Activated naive CD4-positive, alpha-beta T cell treated with anti-CD3 and anti-CD28 coated beads, Interleukin-2, amount 10 ng/mL, durations not matched to agents 7 days and 5 days (primary cell): Measurements from ENCODE around the gene FAM9A.
A peak's percentile ranks its signal among the peaks of the same experiment; 100 is the strongest.
"Not testable (repeated sequence)": the region's sequence is repeated elsewhere in the genome, so short reads cannot be mapped to it uniquely, and the experiment has no call there.

ENCODE experiments used
- CTCF ChIA-PET: fragments of 350-600 bp; sonication (Branson Sonifier 250); formaldehyde crosslinking; loops from one replicate; lab custom pipeline; 2021; ENCODE audit warnings: antibody characterized with exemption; lab: Charles Lee
- DNase-seq: peaks from one replicate; pipeline ENCODE4 v3.0.0-alpha.2; 2020
- H3K27ac Mint-ChIP-seq: one replicate; pipeline ENCODE4 v1.8.0; 2021; ENCODE audit warnings: mild to moderate bottlenecking, moderate library complexity, mixed read lengths
- H3K27me3 Mint-ChIP-seq: one replicate; pipeline ENCODE4 v1.8.0; 2021; ENCODE audit warnings: mild to moderate bottlenecking, mixed read lengths
- H3K36me3 Mint-ChIP-seq: one replicate; pipeline ENCODE4 v1.8.0; 2021; ENCODE audit warnings: mixed read lengths
- H3K4me1 Mint-ChIP-seq: one replicate; pipeline ENCODE4 v1.8.0; 2021; ENCODE audit warnings: mixed read lengths
- H3K4me3 Mint-ChIP-seq: one replicate; pipeline ENCODE4 v1.8.0; 2021; ENCODE audit warnings: mild to moderate bottlenecking, moderate library complexity, mixed read lengths
- H3K9me3 Mint-ChIP-seq: one replicate; pipeline ENCODE4 v1.8.0; 2021; ENCODE audit warnings: mixed read lengths

FAM9A gene

GRCh38 chrX:8783097-8783713 lies 18.0 kb downstream of the FAM9A start:
- peaks cover 2% of the 10 kb centered on the region for H3K4me1 Mint-ChIP-seq
- no peaks in the 10 kb centered on the region for H3K36me3 Mint-ChIP-seq
- H3K27ac Mint-ChIP-seq = no peak overlapping the region
- no peaks in the 10 kb centered on the region for H3K27me3 Mint-ChIP-seq
- no peaks in the 10 kb centered on the region for H3K9me3 Mint-ChIP-seq
- no peak overlapping the region for H3K4me3 Mint-ChIP-seq
- CTCF ChIA-PET = no interaction called here
- peak; percentile 26 for DNase-seq

DNA sequence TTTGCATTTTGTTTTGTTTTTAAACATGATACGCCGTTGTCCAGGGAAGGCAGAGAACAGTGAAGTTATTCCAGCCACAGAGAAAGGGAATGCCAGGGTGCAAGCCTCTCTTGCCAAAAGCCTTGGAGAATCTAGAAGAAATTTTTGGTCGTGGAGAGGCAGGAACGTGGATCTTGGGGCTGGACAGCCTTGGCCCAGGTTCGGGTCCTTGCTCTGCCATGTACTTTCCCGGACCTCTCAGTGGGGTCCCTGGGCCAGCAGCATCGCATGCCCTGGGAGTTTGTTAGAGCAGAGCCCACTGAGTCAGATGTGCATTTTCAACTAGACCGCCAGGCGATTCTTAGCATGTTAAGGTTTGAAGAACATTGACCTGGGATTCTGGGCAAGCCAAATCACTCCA lies 18.6 kb downstream of the FAM9A start:
- CTCF ChIA-PET = no interaction called here
- H3K27ac Mint-ChIP-seq = no peak overlapping the region
- peaks cover 2% of the 10 kb centered on the region for H3K4me1 Mint-ChIP-seq
- no peak overlapping the region for H3K4me3 Mint-ChIP-seq
- no peaks in the 10 kb centered on the region for H3K36me3 Mint-ChIP-seq
- no peak for DNase-seq
- no peaks in the 10 kb centered on the region for H3K9me3 Mint-ChIP-seq
- H3K27me3 Mint-ChIP-seq = no peaks in the 10 kb centered on the region

DNA sequence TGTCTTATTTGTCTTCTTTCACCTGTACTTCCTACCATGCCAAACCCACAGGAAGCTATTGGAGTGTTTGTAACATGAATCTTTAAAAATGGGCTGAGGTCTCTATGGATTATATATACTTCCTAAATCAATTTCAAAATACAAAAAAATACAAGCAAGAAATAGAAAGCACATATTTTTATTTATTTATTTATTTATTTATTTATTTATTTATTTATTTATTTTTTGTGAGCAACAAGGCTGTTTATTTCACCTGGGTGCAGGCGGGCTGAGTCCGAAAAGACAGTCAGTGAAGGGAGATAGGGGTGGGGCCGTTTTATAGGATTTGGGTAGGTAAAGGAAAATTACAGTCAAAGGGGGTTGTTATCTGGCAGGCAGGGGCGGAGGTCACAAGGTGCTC lies 19.3 kb downstream of the FAM9A start:
- H3K9me3 Mint-ChIP-seq, CTCF ChIA-PET, H3K36me3 Mint-ChIP-seq, H3K27ac Mint-ChIP-seq, H3K4me3 Mint-ChIP-seq, DNase-seq, H3K27me3 Mint-ChIP-seq, H3K4me1 Mint-ChIP-seq: not testable (repeated sequence)

- peaks cover 9% of the 10 kb centered on the region for H3K27me3 Mint-ChIP-seq
- CTCF ChIA-PET = no interaction called here
- H3K4me1 Mint-ChIP-seq = peaks cover 3% of the 10 kb centered on the region
- no peak for DNase-seq
- H3K4me3 Mint-ChIP-seq = no peak overlapping the region
- no peaks in the 10 kb centered on the region for H3K9me3 Mint-ChIP-seq
- no peaks in the 10 kb centered on the region for H3K36me3 Mint-ChIP-seq
- H3K27ac Mint-ChIP-seq = no peak overlapping the region
These were observed 28.1 kb downstream of the FAM9A start for GRCh38 chrX:8773117-8773516.

DNA sequence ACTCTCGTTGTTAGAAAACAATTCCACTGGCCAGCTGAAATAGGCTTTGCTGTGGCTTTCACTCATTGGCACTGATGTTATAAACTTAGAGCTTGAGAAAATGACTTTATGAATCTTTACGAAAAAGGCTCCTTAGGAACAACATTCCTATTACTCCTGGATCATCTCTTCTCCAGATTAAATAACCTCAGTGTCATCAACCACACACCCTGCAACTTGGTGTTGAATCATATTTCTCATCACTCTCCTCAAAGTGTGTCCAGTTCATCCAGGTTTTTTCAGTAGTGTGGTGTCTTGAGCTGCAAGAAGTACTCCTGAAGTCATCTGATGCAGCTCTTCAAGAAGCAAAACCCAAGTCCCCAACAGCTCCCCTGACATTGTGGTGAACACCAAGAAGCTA lies 41.2 kb downstream of the FAM9A start:
- Mint-ChIP-seq H3K9me3 (no peaks in the 10 kb centered on the region), H3K4me3 (no peak overlapping the region), H3K27ac (no peak overlapping the region), H3K27me3 (no peaks in the 10 kb centered on the region), H3K36me3 (no peaks in the 10 kb centered on the region), H3K4me1 (no peaks in the 10 kb centered on the region)
- DNase-seq = no peak
- CTCF ChIA-PET = no interaction called here

GRCh38 chrX:8758706-8759105 lies 42.5 kb downstream of the FAM9A start:
- H3K27me3 Mint-ChIP-seq, H3K4me3 Mint-ChIP-seq, H3K9me3 Mint-ChIP-seq, CTCF ChIA-PET, DNase-seq, H3K36me3 Mint-ChIP-seq, H3K27ac Mint-ChIP-seq, H3K4me1 Mint-ChIP-seq: not testable (repeated sequence)

- H3K36me3 Mint-ChIP-seq, H3K4me3 Mint-ChIP-seq, H3K27ac Mint-ChIP-seq, H3K4me1 Mint-ChIP-seq, H3K27me3 Mint-ChIP-seq, DNase-seq, CTCF ChIA-PET, H3K9me3 Mint-ChIP-seq: not testable (repeated sequence)
These were observed 43.4 kb downstream of the FAM9A start for GRCh38 chrX:8757609-8758389.

- H3K4me3 Mint-ChIP-seq = no peak overlapping the region
- no peak for DNase-seq
- no peaks in the 10 kb centered on the region for H3K9me3 Mint-ChIP-seq
- H3K36me3 Mint-ChIP-seq = no peaks in the 10 kb centered on the region
- CTCF ChIA-PET = no interaction called here
- H3K27ac Mint-ChIP-seq = no peak overlapping the region
- H3K4me1 Mint-ChIP-seq = no peaks in the 10 kb centered on the region
- H3K27me3 Mint-ChIP-seq = no peaks in the 10 kb centered on the region
These were observed 45.4 kb downstream of the FAM9A start for GRCh38 chrX:8755813-8756212.

DNA sequence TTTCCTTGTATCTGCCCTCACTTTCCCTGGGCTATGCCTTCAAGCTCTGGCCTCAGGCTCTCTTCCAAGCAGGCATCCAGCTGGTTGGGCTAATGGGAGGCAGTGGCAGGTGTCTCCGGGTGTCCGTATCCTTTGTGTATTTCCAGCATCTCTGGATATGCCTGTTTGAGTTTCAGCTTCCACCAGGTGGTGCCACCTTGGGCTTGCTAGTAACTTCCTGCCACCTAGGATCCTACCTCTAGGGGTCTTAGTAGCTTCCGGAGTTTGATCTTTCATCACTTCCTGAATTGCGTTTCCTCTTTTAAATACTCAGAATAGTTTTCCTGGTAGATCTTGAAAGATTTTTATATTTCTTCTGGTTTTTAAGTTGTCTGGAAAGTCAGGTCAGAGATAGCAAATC lies 46.1 kb downstream of the FAM9A start:
- no peak for DNase-seq
- H3K4me3 Mint-ChIP-seq = no peak overlapping the region
- H3K27ac Mint-ChIP-seq = no peak overlapping the region
- H3K4me1 Mint-ChIP-seq = no peaks in the 10 kb centered on the region
- CTCF ChIA-PET = no interaction called here
- no peaks in the 10 kb centered on the region for H3K36me3 Mint-ChIP-seq
- H3K9me3 Mint-ChIP-seq = no peaks in the 10 kb centered on the region
- H3K27me3 Mint-ChIP-seq = no peaks in the 10 kb centered on the region

DNA sequence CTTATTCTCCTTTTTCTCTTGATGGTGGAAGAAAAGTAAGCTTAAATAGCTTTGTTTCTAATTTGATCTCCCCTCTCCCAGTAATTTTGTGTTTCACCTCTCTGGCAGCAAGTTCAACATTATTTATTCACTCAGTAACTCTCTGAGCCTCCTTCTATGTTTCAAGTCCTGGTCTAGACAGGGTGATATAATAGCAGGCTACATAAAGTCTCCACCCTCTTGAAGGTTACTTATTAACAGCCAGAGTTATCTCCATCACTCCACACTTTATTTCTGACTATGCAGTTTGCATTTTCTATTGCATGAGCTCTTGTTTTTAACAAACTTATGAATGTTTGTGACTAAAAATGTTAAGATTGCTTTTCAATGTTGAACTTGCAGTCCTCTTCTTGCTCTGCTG lies 51.5 kb downstream of the FAM9A start:
- no peak for DNase-seq
- Mint-ChIP-seq H3K4me3 (no peak overlapping the region), H3K4me1 (no peaks in the 10 kb centered on the region), H3K36me3 (no peaks in the 10 kb centered on the region), H3K9me3 (no peaks in the 10 kb centered on the region), H3K27me3 (no peaks in the 10 kb centered on the region), H3K27ac (no peak overlapping the region)
- CTCF ChIA-PET = interaction anchor here (0.8 kb wide), 1 partner anchor 66 kb away, joined by 3 read pairs; no protein-coding TSS in a partner anchor

DNA sequence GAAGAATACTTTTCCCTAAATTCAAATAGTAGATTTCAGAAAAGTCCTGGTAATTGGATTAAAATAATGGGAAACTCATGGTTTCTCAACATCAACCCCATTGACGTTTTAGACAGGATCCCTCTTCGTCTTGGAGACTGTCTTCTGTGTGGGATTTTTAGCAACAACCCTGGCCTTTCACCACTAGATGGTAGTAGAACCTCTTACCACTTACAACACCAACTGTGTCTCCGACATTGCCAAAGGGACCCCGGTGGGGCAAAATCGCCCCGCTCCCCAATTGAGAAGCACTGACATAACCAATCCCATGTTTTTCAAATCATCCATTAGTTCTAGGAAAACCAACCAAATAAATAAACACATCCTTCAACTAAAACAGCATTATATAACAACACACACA lies 52.3 kb downstream of the FAM9A start:
- H3K9me3 Mint-ChIP-seq = no peaks in the 10 kb centered on the region
- H3K27ac Mint-ChIP-seq = no peak overlapping the region
- CTCF ChIA-PET = no interaction called here
- H3K4me1 Mint-ChIP-seq = no peaks in the 10 kb centered on the region
- no peak overlapping the region for H3K4me3 Mint-ChIP-seq
- no peaks in the 10 kb centered on the region for H3K27me3 Mint-ChIP-seq
- no peaks in the 10 kb centered on the region for H3K36me3 Mint-ChIP-seq
- DNase-seq = no peak

DNA sequence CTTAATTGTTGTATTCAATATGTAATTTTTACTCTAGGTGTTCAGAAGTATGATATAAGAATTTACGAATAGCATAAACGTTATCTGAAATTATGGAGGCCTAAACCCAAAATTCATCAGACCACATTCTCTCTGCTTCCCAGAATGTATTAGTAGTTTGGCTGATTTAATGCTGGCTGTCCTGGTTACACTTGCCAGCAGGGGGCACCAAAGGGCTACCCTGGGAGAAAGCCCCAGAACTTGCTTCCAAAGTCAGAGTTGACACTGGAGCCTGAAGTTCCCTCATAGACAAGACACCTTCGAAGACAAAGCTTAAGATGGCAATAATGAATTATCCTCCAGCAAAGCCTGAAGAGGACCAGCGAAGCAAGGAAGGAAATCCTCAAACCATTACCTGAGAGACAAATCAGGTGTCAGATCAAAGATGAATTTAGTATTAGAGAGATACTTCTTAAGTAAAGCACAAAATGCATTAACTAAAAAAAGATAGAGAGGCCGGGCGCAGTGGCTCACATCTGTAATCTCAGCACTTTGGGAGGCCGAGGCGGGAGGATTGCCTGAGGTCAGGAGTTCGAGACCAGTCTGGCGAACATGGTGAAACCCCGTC lies 58.0 kb downstream of the FAM9A start:
- no peak overlapping the region for H3K4me3 Mint-ChIP-seq
- H3K27ac Mint-ChIP-seq = no peak overlapping the region
- DNase-seq = peak; percentile 65
- H3K27me3 Mint-ChIP-seq = no peaks in the 10 kb centered on the region
- no peaks in the 10 kb centered on the region for H3K4me1 Mint-ChIP-seq
- H3K36me3 Mint-ChIP-seq = no peaks in the 10 kb centered on the region
- H3K9me3 Mint-ChIP-seq = no peaks in the 10 kb centered on the region
- CTCF ChIA-PET = no interaction called here

GRCh38 chrX:8741981-8742380 lies 59.2 kb downstream of the FAM9A start:
- no peak for DNase-seq
- no peaks in the 10 kb centered on the region for H3K4me1 Mint-ChIP-seq
- H3K36me3 Mint-ChIP-seq = no peaks in the 10 kb centered on the region
- H3K27ac Mint-ChIP-seq = no peak overlapping the region
- H3K4me3 Mint-ChIP-seq = no peak overlapping the region
- no peaks in the 10 kb centered on the region for H3K27me3 Mint-ChIP-seq
- H3K9me3 Mint-ChIP-seq = no peaks in the 10 kb centered on the region
- CTCF ChIA-PET = interaction anchor here (0.8 kb wide), 1 partner anchor 9 kb away, joined by 3 read pairs; no protein-coding TSS in a partner anchor
